H1 (cell line): ENCODE results near the gene NOD2. TPM values are rescaled to one million over a fixed set of nuclear protein-coding genes. Genes with fewer than 3 reads are reported as not detected.

Experiments
- BRCA1 ChIP-seq: IDR thresholded peaks from 2 replicates; pipeline ENCODE4 v1.6.1; 2012; ENCODE audit warnings: low read depth, low read length, improper control_type of control experiment
- E2F6 ChIP-seq: IDR thresholded peaks from 2 replicates; pipeline ENCODE4 v1.6.1; 2012; ENCODE audit warnings: inconsistent platforms
- KDM4A ChIP-seq: IDR thresholded peaks from one replicate; pipeline ENCODE4 v1.7.1; 2012; ENCODE audit warnings: low read depth, mild to moderate bottlenecking, moderate library complexity, low read length, inconsistent platforms; ENCODE audit not compliant: severe bottlenecking
- RNF2 ChIP-seq: fragments of 200-900, 300-1000 bp; sonication (generic); IDR thresholded peaks from 2 replicates; pipeline ENCODE4 v1.7.1; 2016; ENCODE audit warnings: borderline replicate concordance, low read depth, mild to moderate bottlenecking, antibody characterized with exemption, low read length; ENCODE audit not compliant: poor library complexity, severe bottlenecking; ENCODE audit errors: missing control alignments
- polyA plus RNA-seq, 7 experiments: library from polyadenylated mRNA; depleted of rRNA in 3 of 7; stranded (reverse) in 5 of 7; unstranded in 2 of 7; fragments of >200 nt in 5 of 7; fragments of 200-250 nt in 2 of 7; gene quantifications; 1 replicate in 5 of 7; 2 replicates in 1 of 7; 4 replicates in 1 of 7; pipeline versions ENCODE4 v1.2.1 to v1.2.3, GENCODE V29; 2011 to 2013; ENCODE audit warnings: missing spikeins in 2 of 7, mixed read lengths in 2 of 7
- total RNA-seq: library from RNA; stranded (reverse); fragmentation: NEBNext Ultra II Directional; extraction: Animal tissue kit (Norgen Biotek cat#: 25700); gene quantifications from 2 replicates; pipeline ENCODE4 v1.2.1, GENCODE V29; 2021

NOD2 gene
- total and polyA plus RNA-seq, 2 of the 8 experiments (the other 6 are each of a cell fraction or from before 2014, with no cell fraction given), result 0.37 to 0.42 TPM

- TF ChIP-seq KDM4A (no peak), E2F6 (no peak), RNF2 (no peak), BRCA1 (no peak)
Measured at GRCh38 chr16:50696126-50696525, 2.7 kb downstream of the NOD2 start (continued).
